Psoas muscle (tissue), 8 donors: ENCODE data around the gene DCLRE1B. TPM values are rescaled to one million over a fixed set of nuclear protein-coding genes. Genes with fewer than 3 reads are reported as not detected.

Source experiments
- ATAC-seq, 4 donors: fragments of 200-7000 bp; cut with Tn5 transposase; one replicate each; pipeline ENCODE4 v1.9.1; 2020; ENCODE audit warnings: moderate library complexity in 3 of 4, mild to moderate bottlenecking in 2 of 4
- DNase-seq, 2 donors: peaks; one replicate each; pipeline ENCODE4 v3.0.0-alpha.2; 2020
- H3K27ac ChIP-seq: fragments of 200-600 bp; one replicate; pipeline ENCODE4 v1.8.0; 2022
- H3K27me3 ChIP-seq, 3 donors: fragments of 200-600 bp in 1 of 3; one replicate each; pipeline versions ENCODE4 v1.6.1 to v1.8.0; 2013 to 2022; ENCODE audit warnings: low read length in 2 of 3, mild to moderate bottlenecking in 2 of 3, moderate library complexity in 1 of 3; ENCODE audit not compliant: insufficient read depth in 3 of 3
- H3K36me3 ChIP-seq, 2 donors: fragments of 200-600 bp in 1 of 2; one replicate each; pipeline versions ENCODE4 v1.6.1 to v1.8.0; 2013 to 2022; ENCODE audit warnings: low read depth in 1 of 2, mild to moderate bottlenecking in 1 of 2, moderate library complexity in 1 of 2; ENCODE audit not compliant: insufficient read depth in 1 of 2
- H3K4me1 ChIP-seq: fragments of 200-600 bp; one replicate; pipeline ENCODE4 v1.8.0; 2022
- H3K4me3 ChIP-seq: fragments of 200-600 bp; one replicate; pipeline ENCODE4 v1.8.0; 2022; ENCODE audit warnings: mild to moderate bottlenecking
- H3K9me3 ChIP-seq: fragments of 200-600 bp; one replicate; pipeline ENCODE4 v1.8.0; 2022
- WGBS, 3 donors: extraction: QIAGEN DNeasy Blood & Tissue Kit; methylation state at CpG; one replicate each; pipeline versions ENCODE4 v1.1.6 to v1.1.7; 2013; 5-methylcytosine and 5-hydroxymethylcytosine counted together
- intact Hi-C, 2 donors: fragments of 100-400 bp; cut with DNase I; formaldehyde crosslinking; loops; one replicate each; pipeline versions ENCODE4 v1.11.0 to v1.14.2; 2022
- polyA plus RNA-seq, 3 donors: library from polyadenylated mRNA; stranded (reverse); fragments of 200-250 nt; gene quantifications; one replicate each; pipeline ENCODE4 v1.2.3, GENCODE V29; 2013
- total RNA-seq, 4 donors: library from RNA; stranded (reverse); fragmentation: NEBNext Ultra II Directional in 2 of 4; extraction: Animal tissue kit (Norgen Biotek cat#: 25700) in 2 of 4; gene quantifications; one replicate each; pipeline versions ENCODE4 v1.2.1 to v1.2.4, GENCODE V29; 2021 to 2023
- TF ChIP-seq, protein P1 (sequence below): fragments of 200-600 bp; IDR thresholded peaks from one replicate; pipeline ENCODE4 v1.8.0; 2022; ENCODE audit warnings: antibody characterized with exemption
- donor health status: healthy with polysubstance abuse.
- donor health status: DM: no; HTN: no; CAD: no; lungs with moderate emphysema.
- donor health status: Bipolar disorder and iron deficiency.
- donor health status: healthy.
- donor health status: DM: yes; HTN: yes; CAD: no.
- donor health status: DM: no; HTN: no; CAD: no.
- donor health status: DM: no; HTN: no; CAD: no.
- donor health status: DM: yes; HTN: yes; CAD: no.

Gene DCLRE1B
- total and polyA plus RNA-seq, 7 donors = 1.2 to 2.6 (median 2.2) TPM

DNA sequence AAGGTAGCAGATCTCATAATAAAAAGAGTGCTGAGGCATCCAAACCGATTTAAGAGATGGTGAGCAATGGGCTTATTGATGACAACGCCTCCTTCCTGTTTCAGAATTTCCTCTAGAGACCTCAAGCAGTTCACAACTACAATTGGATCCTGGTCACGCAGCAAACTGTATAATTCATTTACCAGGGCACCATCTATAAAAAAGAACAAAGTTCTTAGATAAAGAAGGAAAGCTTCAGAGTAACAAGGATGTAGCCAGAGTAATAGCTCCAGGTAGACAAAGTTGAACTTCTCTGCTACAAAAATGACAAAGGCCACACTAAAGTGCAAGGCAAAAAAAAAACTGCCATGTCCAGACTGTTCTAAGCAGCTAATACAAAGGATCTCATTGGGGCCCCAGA lies 3.9 kb upstream of the DCLRE1B start:
- H3K27me3 ChIP-seq = no peaks in the 10 kb centered on the region
- peaks cover 4 to 62% of the 10 kb centered on the region in 2 donors for H3K36me3 ChIP-seq
- no peak for DNase-seq
- H3K27ac ChIP-seq = no peak overlapping the region
- no peaks in the 10 kb centered on the region for H3K9me3 ChIP-seq
- intact Hi-C loops = loop anchor here in 1 of 2 donors (10.0 kb wide), 1 partner anchor 146 kb away; the partner anchor contains the start of gene PHTF1
- H3K4me1 ChIP-seq = peaks cover 9% of the 10 kb centered on the region
- H3K4me3 ChIP-seq = no peak overlapping the region
- 69 to 83% (median 83%) methylated on average over 3 of the region's 3 CpGs for WGBS, 3 donors
- ATAC-seq = no peak
- TF ChIP-seq, protein P1, sequence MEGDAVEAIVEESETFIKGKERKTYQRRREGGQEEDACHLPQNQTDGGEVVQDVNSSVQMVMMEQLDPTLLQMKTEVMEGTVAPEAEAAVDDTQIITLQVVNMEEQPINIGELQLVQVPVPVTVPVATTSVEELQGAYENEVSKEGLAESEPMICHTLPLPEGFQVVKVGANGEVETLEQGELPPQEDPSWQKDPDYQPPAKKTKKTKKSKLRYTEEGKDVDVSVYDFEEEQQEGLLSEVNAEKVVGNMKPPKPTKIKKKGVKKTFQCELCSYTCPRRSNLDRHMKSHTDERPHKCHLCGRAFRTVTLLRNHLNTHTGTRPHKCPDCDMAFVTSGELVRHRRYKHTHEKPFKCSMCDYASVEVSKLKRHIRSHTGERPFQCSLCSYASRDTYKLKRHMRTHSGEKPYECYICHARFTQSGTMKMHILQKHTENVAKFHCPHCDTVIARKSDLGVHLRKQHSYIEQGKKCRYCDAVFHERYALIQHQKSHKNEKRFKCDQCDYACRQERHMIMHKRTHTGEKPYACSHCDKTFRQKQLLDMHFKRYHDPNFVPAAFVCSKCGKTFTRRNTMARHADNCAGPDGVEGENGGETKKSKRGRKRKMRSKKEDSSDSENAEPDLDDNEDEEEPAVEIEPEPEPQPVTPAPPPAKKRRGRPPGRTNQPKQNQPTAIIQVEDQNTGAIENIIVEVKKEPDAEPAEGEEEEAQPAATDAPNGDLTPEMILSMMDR = no peak

DNA sequence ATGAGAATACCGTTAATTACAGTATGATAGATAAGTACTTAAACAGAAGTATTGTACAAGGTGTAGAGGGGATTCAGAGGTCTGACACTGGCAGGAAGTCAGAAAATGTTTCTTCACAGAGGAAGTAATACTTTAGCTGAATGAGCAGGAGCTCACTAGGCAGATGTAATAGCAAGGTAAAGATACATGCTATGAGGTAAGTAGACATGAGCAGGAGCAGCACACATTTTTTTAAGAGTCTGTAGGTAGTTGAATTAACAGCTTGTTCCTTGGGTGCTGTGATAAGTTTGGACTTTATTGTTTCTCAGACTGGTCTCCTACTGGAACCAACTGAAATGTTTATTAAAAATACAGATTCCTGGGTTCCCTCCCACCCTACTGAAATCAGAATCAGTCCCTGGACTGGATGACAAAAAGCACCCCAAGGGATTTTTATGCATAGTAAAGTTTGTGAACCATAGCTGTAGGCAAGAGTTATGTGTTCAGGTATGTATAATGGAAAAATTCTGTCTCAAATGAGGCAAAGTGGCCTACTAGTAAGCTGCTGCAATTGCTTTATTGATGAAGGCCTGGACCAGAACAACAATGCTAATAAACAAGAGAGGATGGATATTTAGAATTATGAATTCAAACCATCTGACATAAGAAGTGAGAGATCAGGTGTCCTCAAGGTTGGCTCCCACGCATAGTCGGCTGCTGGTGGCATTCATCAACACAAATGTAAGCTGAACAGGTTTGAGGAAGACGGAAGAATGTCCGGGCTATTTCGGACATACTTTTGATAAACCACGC lies 1.4 kb upstream of the DCLRE1B start:
- no peak for DNase-seq
- intact Hi-C loops = loop anchor here in 1 of 2 donors (2.0 to 10.0 kb wide), 2 partner anchors 67 to 149 kb away; partner anchors contain the start of gene PHTF1
- Histone ChIP-seq H3K9me3 (no peaks in the 10 kb centered on the region), H3K27ac (peak overlapping the region; percentile 89), H3K4me3 (peak overlapping the region; percentile 91), H3K4me1 (peaks cover 9% of the 10 kb centered on the region), H3K36me3 (peaks cover 4 to 50% of the 10 kb centered on the region in 2 donors), H3K27me3 (no peaks in the 10 kb centered on the region)
- TF ChIP-seq, protein P1 = no peak
- no peak for ATAC-seq
- WGBS, 3 donors = 9 to 14% (median 13%) methylated on average over 7 of the region's 7 CpGs

DNA sequence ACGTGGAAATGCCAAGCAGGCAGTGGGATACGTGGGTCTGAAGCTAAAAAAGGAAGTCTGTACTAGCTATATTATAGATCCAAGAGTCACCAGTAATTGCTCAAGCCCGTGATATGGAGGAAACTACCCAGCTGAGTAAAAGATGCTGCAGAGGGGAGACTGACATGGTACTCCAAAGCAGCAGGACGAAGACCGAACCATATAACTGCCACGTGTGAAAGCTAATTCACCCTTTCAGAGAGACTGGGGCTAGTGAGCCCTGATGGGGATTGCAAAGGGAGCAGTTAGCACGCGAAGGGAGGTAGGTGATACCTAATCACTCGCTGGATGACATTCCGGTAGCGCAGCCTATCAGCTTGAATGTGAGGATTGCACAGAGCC lies 843 bp upstream of the DCLRE1B start:
- 0 to 1% (median 0%) methylated on average over 11 of the region's 11 CpGs for WGBS, 3 donors
- no peak for DNase-seq
- Histone ChIP-seq H3K4me3 (peak overlapping the region; percentile 91), H3K27ac (peak overlapping the region; percentile 89), H3K9me3 (no peaks in the 10 kb centered on the region), H3K4me1 (peaks cover 9% of the 10 kb centered on the region), H3K36me3 (peaks cover 4 to 50% of the 10 kb centered on the region in 2 donors), H3K27me3 (no peaks in the 10 kb centered on the region)
- intact Hi-C loops = loop anchor here in 1 of 2 donors (2.0 to 10.0 kb wide), 2 partner anchors 67 to 149 kb away; partner anchors contain the start of gene PHTF1
- TF ChIP-seq, protein P1 = no peak
- no peak for ATAC-seq

DNA sequence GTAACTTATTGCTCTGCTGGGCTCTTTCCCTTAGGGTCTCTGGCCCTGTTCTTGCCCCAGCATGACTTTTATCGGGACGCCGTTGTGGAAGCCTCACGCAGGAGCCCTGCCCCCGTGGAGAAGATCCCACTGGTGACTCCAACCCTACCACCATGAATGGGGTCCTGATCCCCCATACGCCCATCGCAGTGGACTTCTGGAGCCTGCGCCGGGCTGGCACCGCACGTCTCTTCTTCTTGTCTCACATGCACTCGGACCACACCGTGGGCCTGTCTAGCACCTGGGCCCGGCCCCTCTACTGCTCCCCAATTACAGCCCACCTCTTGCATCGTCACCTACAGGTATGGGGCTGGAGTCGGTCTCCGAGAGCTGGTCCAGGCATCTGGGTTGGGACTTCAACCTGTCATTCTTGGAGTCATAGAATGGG lies 322 bp downstream of the DCLRE1B start:
- intact Hi-C loops = loop anchor here (1.0 to 10.0 kb wide), 4 partner anchors 24 to 151 kb away; partner anchors contain the start of genes HIPK1 (in 2 of the 2) and PHTF1 (in 2 of the 2)
- Histone ChIP-seq H3K4me1 (peaks cover 9% of the 10 kb centered on the region), H3K36me3 (peaks cover 0 to 47% of the 10 kb centered on the region in 2 donors), H3K4me3 (peak overlapping the region; percentile 91), H3K27ac (peak overlapping the region; percentile 89), H3K9me3 (no peaks in the 10 kb centered on the region), H3K27me3 (no peaks in the 10 kb centered on the region)
- DNase-seq = no peak
- TF ChIP-seq, protein P1 = no peak
- ATAC-seq = no peak
- WGBS, 3 donors = 1% methylated on average over 17 of the region's 17 CpGs
